ENCODE results near the gene NBEAL2.
A peak's percentile ranks its signal among the peaks of the same experiment; 100 is the strongest.
"Not testable (repeated sequence)": the region's sequence is repeated elsewhere in the genome, so short reads cannot be mapped to it uniquely, and the experiment has no call there.

Gene NBEAL2

GRCh38 chr3:46962990-46963389, 16.5 kb upstream of the NBEAL2 start:
- DNase-seq: no peak

- DNase-seq: not testable (repeated sequence)
These were observed 15.4 kb upstream of the NBEAL2 start for GRCh38 chr3:46964038-46964590.

GRCh38 chr3:46965151-46965550, 14.3 kb upstream of the NBEAL2 start:
- no peak for DNase-seq

GRCh38 chr3:46966811-46967210, 12.7 kb upstream of the NBEAL2 start:
- DNase-seq: no peak

- no peak for DNase-seq
These were observed 10.6 kb upstream of the NBEAL2 start for GRCh38 chr3:46968783-46969428.

GRCh38 chr3:46970391-46971091, 8.9 kb upstream of the NBEAL2 start:
- DNase-seq: no peak

- DNase-seq: no peak
These were observed 8.3 kb upstream of the NBEAL2 start for GRCh38 chr3:46971151-46971550.

GRCh38 chr3:46971742-46972141, 7.7 kb upstream of the NBEAL2 start:
- DNase-seq: no peak

- no peak for DNase-seq
These were observed 7.1 kb upstream of the NBEAL2 start for GRCh38 chr3:46972396-46972795.

- DNase-seq: no peak
These were observed 4.9 kb upstream of the NBEAL2 start for GRCh38 chr3:46974421-46975171.

GRCh38 chr3:46976326-46977190, 2.9 kb upstream of the NBEAL2 start, which contains the start of gene CCDC12:
CCDC12 (minus strand) TSS chr3:46976745; CDS start chr3:46976732, 13 bp downstream.
- DNase-seq: peak; percentile 98

GRCh38 chr3:46977811-46978195, 1.7 kb upstream of the NBEAL2 start:
- no peak for DNase-seq

GRCh38 chr3:46978381-46978780, 1.1 kb upstream of the NBEAL2 start:
- no peak for DNase-seq

GRCh38 chr3:46979958-46980497, 562 bp downstream of the NBEAL2 start:
- peak; percentile 64 for DNase-seq

- no peak for DNase-seq
These were observed 2.5 kb downstream of the NBEAL2 start for GRCh38 chr3:46981932-46982471.

- no peak for DNase-seq
These were observed 3.1 kb downstream of the NBEAL2 start for GRCh38 chr3:46982546-46982945.

- no peak for DNase-seq
These were observed 5.4 kb downstream of the NBEAL2 start for GRCh38 chr3:46984591-46985459.

GRCh38 chr3:46985588-46985987, 6.1 kb downstream of the NBEAL2 start:
- DNase-seq: no peak

GRCh38 chr3:46986055-46986730, 6.7 kb downstream of the NBEAL2 start:
- DNase-seq: no peak

GRCh38 chr3:46986782-46987310, 7.4 kb downstream of the NBEAL2 start:
- DNase-seq: no peak
